HepG2 (cell line): ENCODE data around the gene PEMT. TPM values are rescaled to one million over a fixed set of nuclear protein-coding genes. Genes with fewer than 3 reads are reported as not detected.

Experiments
- HNRNPL ChIP-seq: fragments of 200-400 bp; formaldehyde crosslinking; IDR thresholded peaks from 2 replicates; pipeline ENCODE4 v1.6.1; 2017; ENCODE audit warnings: mild to moderate bottlenecking, low read depth, low read length
- MIER3 ChIP-seq: IDR thresholded peaks from 2 replicates; pipeline ENCODE4 v1.6.1; 2016; ENCODE audit warnings: missing compliant biosample characterization, borderline replicate concordance
- MTA1 ChIP-seq: sonication (generic); formaldehyde crosslinking; IDR thresholded peaks from 2 replicates; pipeline ENCODE4 v1.4.0; 2020; ENCODE audit warnings: missing genetic modification reagents, mild to moderate bottlenecking, borderline replicate concordance
- NR2F1 ChIP-seq, 2 experiments: fragments of 450-650 bp in 1 of 2; formaldehyde crosslinking in 1 of 2; IDR thresholded peaks; 2 replicates each; pipeline versions ENCODE4 v1.5.0 to v1.6.1; 2016 to 2020; ENCODE audit warnings: mild to moderate bottlenecking in 1 of 2, missing compliant biosample characterization in 1 of 2, missing genetic modification reagents in 1 of 2, moderate library complexity in 1 of 2
- PHF20 ChIP-seq: sonication (generic); formaldehyde crosslinking; IDR thresholded peaks from 2 replicates; pipeline ENCODE4 v1.5.0; 2020; ENCODE audit warnings: mild to moderate bottlenecking, missing genetic modification reagents
- SALL2 ChIP-seq: sonication (generic); formaldehyde crosslinking; IDR thresholded peaks from 2 replicates; pipeline ENCODE4 v1.8.1; 2023; ENCODE audit warnings: mild to moderate bottlenecking, missing genetic modification reagents, inconsistent platforms
- TEAD3 ChIP-seq: optimal IDR thresholded peaks from 2 replicates; pipeline ENCODE3; 2016; ENCODE audit warnings: borderline replicate concordance
- U2AF1 ChIP-seq: fragments of 200-400 bp; formaldehyde crosslinking; optimal IDR thresholded peaks from 2 replicates; pipeline ENCODE3; 2017; ENCODE audit warnings: mild to moderate bottlenecking, low read depth, low read length
- ZMYM3 ChIP-seq: sonication (generic); formaldehyde crosslinking; IDR thresholded peaks from 2 replicates; pipeline ENCODE4 v1.5.1; 2020; ENCODE audit warnings: mild to moderate bottlenecking, missing genetic modification reagents
- ZNF430 ChIP-seq: sonication (generic); formaldehyde crosslinking; IDR thresholded peaks from 2 replicates; pipeline ENCODE4 v1.9.0; 2021; ENCODE audit warnings: mild to moderate bottlenecking, missing genetic modification reagents
- ZNF549 ChIP-seq: sonication (generic); formaldehyde crosslinking; IDR thresholded peaks from 2 replicates; pipeline ENCODE4 v1.5.0; 2020; ENCODE audit warnings: missing genetic modification reagents
- ZNF672 ChIP-seq: sonication (generic); formaldehyde crosslinking; IDR thresholded peaks from 2 replicates; pipeline ENCODE4 v1.8.1; 2022; ENCODE audit warnings: missing genetic modification reagents
- ZNF724P ChIP-seq: sonication (generic); formaldehyde crosslinking; IDR thresholded peaks from 2 replicates; pipeline ENCODE4 v1.8.0; 2022; ENCODE audit warnings: missing genetic modification reagents, borderline replicate concordance
- polyA plus RNA-seq, 8 experiments: library from polyadenylated mRNA; depleted of rRNA in 3 of 8; stranded (reverse) in 7 of 8; unstranded in 1 of 8; fragments of >200 nt; fragmentation: Illumina TruSeq in 4 of 8; extraction: Trizol in 4 of 8; gene quantifications; 2 replicates each; pipeline versions ENCODE4 v1.2.1 to v1.2.3, GENCODE V29; 2011 to 2016; ENCODE audit warnings: low read depth in 4 of 8, missing spikeins in 1 of 8, mixed read lengths in 1 of 8; ENCODE audit not compliant: insufficient read depth in 1 of 8
- total RNA-seq, 5 experiments: library from RNA; depleted of rRNA; stranded (reverse); fragments of >200 nt; fragmentation: Illumina TruSeq; extraction: Trizol; gene quantifications; 2 replicates each; pipeline ENCODE4 v1.2.3, GENCODE V29; 2016; ENCODE audit warnings: low read depth in 1 of 5
- TF ChIP-seq, protein P1 (sequence below): sonication (generic); formaldehyde crosslinking; IDR thresholded peaks from 2 replicates; pipeline ENCODE4 v1.4.0; 2020; ENCODE audit warnings: mild to moderate bottlenecking, missing genetic modification reagents
- TF ChIP-seq, protein P2 (sequence below): sonication (generic); formaldehyde crosslinking; IDR thresholded peaks from 2 replicates; pipeline ENCODE4 v1.9.0; 2021; ENCODE audit warnings: mild to moderate bottlenecking, missing genetic modification reagents
- TF ChIP-seq, protein P3 (sequence below): IDR thresholded peaks from 2 replicates; pipeline ENCODE4 v1.6.1; 2016; ENCODE audit warnings: low read depth, borderline replicate concordance

The PEMT gene
- total and polyA plus RNA-seq, 2 of the 13 experiments (the other 11 are each of a cell fraction or from before 2014, with no cell fraction given): 31.7 to 43.6 TPM

DNA sequence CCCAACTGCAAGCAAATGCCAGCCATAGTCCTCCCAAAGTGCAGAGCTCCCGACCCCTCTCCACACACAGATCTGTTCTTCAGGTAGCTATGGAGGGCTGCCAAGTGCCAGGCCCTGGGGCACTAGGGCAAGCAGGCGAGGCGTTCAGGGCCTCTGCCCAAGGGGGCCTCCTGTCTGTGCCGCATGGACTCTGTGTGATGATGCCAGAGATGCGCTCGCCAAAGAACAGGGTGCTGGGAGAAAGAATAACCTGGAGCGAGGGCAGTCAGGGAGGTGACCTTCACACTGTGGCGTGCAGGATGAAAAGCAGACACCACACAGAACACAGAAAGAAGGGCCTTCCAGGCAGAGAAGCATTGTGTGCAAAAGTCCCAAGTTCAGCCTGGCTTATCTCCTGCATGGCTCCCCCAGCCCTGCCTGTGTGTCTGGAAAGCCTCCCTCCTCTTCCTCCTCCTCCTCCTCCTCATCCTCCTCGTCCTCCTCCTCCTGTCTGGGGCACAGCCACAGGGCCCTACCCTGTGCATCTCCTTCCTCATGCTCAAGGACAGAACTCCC lies 44.2 kb downstream of the PEMT start (continued):
- TF ChIP-seq, protein P1, sequence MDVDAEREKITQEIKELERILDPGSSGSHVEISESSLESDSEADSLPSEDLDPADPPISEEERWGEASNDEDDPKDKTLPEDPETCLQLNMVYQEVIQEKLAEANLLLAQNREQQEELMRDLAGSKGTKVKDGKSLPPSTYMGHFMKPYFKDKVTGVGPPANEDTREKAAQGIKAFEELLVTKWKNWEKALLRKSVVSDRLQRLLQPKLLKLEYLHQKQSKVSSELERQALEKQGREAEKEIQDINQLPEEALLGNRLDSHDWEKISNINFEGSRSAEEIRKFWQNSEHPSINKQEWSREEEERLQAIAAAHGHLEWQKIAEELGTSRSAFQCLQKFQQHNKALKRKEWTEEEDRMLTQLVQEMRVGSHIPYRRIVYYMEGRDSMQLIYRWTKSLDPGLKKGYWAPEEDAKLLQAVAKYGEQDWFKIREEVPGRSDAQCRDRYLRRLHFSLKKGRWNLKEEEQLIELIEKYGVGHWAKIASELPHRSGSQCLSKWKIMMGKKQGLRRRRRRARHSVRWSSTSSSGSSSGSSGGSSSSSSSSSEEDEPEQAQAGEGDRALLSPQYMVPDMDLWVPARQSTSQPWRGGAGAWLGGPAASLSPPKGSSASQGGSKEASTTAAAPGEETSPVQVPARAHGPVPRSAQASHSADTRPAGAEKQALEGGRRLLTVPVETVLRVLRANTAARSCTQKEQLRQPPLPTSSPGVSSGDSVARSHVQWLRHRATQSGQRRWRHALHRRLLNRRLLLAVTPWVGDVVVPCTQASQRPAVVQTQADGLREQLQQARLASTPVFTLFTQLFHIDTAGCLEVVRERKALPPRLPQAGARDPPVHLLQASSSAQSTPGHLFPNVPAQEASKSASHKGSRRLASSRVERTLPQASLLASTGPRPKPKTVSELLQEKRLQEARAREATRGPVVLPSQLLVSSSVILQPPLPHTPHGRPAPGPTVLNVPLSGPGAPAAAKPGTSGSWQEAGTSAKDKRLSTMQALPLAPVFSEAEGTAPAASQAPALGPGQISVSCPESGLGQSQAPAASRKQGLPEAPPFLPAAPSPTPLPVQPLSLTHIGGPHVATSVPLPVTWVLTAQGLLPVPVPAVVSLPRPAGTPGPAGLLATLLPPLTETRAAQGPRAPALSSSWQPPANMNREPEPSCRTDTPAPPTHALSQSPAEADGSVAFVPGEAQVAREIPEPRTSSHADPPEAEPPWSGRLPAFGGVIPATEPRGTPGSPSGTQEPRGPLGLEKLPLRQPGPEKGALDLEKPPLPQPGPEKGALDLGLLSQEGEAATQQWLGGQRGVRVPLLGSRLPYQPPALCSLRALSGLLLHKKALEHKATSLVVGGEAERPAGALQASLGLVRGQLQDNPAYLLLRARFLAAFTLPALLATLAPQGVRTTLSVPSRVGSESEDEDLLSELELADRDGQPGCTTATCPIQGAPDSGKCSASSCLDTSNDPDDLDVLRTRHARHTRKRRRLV (CRISPR knock-in tag): no peak
- TF ChIP-seq HNRNPL (peak; percentile 97), MIER3 (0 out of 2 replicates have a peak, but pooled peaks have one; percentile 29), SALL2 (0 out of 2 replicates have a peak, but pooled peaks have one; percentile 29), ZNF724P (CRISPR knock-in tag) (0 out of 2 replicates have a peak, but pooled peaks have one; percentile 53), TEAD3 (CRISPR knock-in tag) (peak; percentile 66), ZNF672 (no peak), ZNF430 (CRISPR knock-in tag) (no peak), PHF20 (CRISPR knock-in tag) (0 out of 2 replicates have a peak, but pooled peaks have one; percentile 23), NR2F1 (CRISPR knock-in tag; IDR thresholded peaks at IDR 0.05) (peak; percentile 25 to 36; a peak in 2 of 4 replicates), U2AF1 (peak; percentile 51), MTA1 (CRISPR knock-in tag) (peak; percentile 88), ZMYM3 (CRISPR knock-in tag) (peak; percentile 53; the same call in 1 of the 2 replicates), ZNF549 (no peak)
- TF ChIP-seq, protein P2, sequence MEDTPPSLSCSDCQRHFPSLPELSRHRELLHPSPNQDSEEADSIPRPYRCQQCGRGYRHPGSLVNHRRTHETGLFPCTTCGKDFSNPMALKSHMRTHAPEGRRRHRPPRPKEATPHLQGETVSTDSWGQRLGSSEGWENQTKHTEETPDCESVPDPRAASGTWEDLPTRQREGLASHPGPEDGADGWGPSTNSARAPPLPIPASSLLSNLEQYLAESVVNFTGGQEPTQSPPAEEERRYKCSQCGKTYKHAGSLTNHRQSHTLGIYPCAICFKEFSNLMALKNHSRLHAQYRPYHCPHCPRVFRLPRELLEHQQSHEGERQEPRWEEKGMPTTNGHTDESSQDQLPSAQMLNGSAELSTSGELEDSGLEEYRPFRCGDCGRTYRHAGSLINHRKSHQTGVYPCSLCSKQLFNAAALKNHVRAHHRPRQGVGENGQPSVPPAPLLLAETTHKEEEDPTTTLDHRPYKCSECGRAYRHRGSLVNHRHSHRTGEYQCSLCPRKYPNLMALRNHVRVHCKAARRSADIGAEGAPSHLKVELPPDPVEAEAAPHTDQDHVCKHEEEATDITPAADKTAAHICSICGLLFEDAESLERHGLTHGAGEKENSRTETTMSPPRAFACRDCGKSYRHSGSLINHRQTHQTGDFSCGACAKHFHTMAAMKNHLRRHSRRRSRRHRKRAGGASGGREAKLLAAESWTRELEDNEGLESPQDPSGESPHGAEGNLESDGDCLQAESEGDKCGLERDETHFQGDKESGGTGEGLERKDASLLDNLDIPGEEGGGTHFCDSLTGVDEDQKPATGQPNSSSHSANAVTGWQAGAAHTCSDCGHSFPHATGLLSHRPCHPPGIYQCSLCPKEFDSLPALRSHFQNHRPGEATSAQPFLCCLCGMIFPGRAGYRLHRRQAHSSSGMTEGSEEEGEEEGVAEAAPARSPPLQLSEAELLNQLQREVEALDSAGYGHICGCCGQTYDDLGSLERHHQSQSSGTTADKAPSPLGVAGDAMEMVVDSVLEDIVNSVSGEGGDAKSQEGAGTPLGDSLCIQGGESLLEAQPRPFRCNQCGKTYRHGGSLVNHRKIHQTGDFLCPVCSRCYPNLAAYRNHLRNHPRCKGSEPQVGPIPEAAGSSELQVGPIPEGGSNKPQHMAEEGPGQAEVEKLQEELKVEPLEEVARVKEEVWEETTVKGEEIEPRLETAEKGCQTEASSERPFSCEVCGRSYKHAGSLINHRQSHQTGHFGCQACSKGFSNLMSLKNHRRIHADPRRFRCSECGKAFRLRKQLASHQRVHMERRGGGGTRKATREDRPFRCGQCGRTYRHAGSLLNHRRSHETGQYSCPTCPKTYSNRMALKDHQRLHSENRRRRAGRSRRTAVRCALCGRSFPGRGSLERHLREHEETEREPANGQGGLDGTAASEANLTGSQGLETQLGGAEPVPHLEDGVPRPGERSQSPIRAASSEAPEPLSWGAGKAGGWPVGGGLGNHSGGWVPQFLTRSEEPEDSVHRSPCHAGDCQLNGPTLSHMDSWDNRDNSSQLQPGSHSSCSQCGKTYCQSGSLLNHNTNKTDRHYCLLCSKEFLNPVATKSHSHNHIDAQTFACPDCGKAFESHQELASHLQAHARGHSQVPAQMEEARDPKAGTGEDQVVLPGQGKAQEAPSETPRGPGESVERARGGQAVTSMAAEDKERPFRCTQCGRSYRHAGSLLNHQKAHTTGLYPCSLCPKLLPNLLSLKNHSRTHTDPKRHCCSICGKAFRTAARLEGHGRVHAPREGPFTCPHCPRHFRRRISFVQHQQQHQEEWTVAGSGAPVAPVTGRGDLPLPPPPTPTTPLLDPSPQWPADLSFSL (CRISPR knock-in tag): 0 out of 2 replicates have a peak, but pooled peaks have one; percentile 14
- TF ChIP-seq, protein P3, sequence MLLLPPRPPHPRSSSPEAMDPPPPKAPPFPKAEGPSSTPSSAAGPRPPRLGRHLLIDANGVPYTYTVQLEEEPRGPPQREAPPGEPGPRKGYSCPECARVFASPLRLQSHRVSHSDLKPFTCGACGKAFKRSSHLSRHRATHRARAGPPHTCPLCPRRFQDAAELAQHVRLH (CRISPR knock-in tag): peak; percentile 55; the same call in 1 of the 2 replicates
